IPS DF 4.7 (cell line): Measurements from ENCODE around the gene ZNF746.
"Not testable (repeated sequence)": the region's sequence is repeated elsewhere in the genome, so short reads cannot be mapped to it uniquely, and the experiment has no call there.

Source experiments
- DNase-seq: peaks from one replicate; pipeline ENCODE4 v3.0.0-alpha.2; 2013; ENCODE audit warnings: low spot score; ENCODE audit errors: extremely low read depth

The ZNF746 gene

DNA sequence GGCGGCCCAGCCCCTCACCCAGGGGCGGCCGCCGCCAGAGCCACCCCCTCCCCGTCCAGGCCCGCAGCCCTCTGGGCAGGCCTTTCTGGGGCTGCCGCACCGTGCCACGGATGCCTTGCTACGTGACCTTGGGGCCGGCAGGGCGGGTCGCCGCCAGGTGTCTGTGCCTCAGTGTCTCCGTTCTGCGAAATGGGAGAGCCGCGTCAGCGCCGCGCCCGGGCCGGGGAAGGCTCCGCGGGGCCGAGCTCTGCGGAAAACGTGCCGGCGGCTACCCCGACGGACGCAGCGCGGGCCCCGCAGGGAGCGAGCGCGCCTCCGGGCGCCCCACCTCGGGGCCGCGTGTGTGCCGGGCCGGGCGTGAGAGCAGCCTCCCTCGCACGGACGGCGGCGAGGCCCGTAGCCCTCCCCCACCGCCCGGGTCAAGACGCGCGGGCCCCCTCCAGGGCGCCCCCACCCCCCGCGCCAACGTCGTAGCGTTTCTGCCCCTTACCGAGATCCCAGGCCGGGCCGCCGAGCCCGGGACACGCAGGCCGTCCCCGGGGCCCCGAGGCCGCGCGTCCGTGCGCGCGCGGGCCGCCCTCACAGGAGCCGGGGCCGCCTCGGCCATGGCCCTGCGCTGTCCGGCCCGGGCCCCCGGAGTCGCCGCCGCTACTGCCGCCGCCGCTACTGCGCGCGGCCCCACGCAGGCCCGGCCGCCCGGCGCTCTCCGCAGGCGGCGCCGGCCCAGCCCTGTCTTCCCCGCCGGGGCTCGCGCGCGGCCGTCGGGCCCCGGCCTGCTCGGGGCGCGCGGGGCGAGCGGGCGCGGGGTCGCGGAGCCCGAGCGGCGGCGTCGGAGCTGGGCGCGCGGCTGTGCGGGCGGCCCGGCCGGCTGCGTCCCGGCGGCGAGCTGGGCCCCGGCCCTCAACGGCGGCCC, 37.8 kb downstream of the ZNF746 start:
- DNase-seq, result no peak

GRCh38 chr7:149459201-149459539, 38.4 kb downstream of the ZNF746 start:
- DNase-seq, result no peak

GRCh38 chr7:149458235-149458634, 39.4 kb downstream of the ZNF746 start:
- DNase-seq, result no peak

GRCh38 chr7:149457766-149458165, 39.8 kb downstream of the ZNF746 start:
- DNase-seq, result no peak

GRCh38 chr7:149456506-149457421, 40.8 kb downstream of the ZNF746 start:
- no peak for DNase-seq

DNA sequence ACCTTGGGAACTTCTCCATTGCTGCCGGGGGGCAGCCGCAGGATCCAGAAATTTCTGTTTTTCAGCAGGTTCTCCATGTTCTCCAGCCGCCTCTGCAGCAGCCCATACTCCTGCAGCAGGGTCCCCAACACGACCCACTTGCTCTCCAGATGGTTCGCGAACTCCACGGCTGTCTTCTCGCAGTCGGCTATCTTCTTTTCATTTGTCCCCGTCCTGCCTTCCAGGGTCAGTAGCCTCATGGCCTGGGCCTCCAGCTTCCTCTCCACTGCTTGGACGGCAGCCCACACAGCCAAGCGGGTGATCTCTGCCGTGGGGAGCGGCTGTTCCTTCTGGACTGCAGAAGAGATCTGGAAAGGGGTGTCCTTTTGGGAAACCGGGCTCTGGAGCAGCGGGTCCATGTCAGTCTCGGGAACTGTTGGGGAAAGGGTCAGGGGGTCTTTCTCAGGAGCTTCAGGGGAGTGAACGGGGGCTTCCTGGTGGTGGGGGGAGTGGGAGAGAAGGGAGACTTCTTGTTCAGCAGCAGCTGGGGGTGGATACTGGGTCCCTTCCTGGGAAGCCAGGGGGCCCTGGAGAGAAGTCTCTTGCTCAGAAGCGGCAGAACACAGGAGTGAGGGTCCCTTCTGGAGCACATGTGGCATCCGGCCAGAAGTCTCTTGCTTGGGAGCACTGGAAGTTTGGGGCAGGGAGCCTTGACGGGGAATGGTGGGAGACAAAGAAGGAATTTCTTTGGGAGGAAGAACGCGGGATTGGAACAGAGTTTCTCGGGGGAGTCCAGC, 42.2 kb downstream of the ZNF746 start:
- DNase-seq, result no peak

DNA sequence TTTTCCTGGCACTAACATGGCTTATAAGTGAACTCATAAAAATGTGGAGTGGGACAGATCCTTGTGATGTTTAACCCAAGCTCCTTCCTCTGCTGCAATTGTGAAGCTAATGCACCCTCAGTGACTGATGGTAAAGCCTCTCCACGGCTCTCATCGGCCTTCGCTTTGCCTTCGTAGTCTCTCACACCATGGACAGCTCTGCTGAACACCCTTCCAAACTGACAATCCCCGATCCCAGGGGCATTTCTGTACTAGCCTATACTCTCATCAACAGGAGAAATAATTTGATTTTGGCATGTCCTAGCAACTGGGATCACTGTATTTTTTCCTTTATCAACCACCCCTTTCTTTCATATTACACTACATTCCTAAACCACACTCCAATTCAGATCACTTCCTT, 42.9 kb downstream of the ZNF746 start:
- no peak for DNase-seq

DNA sequence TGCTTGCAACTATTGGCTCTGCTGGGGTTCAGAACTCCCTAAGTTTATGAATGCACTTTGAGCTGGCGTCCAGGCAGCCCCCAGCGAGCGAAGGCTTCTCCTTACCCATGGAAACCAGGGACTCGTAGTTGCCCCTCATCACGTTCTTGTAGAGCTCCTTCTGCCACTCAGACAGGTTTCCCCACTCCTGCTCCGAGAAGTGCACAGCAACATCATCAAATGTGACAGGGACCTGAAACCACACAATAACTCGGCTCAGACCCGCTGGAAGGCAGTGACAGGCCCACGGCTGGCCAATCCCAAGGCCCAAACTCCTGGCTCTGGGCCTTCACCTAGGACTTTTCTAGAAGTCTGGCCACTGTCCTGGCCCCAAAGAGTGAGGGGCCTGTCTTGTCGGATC, 43.6 kb downstream of the ZNF746 start:
- DNase-seq, result no peak

- no peak for DNase-seq
These were observed 46.8 kb downstream of the ZNF746 start for GRCh38 chr7:149450821-149451220.

DNA sequence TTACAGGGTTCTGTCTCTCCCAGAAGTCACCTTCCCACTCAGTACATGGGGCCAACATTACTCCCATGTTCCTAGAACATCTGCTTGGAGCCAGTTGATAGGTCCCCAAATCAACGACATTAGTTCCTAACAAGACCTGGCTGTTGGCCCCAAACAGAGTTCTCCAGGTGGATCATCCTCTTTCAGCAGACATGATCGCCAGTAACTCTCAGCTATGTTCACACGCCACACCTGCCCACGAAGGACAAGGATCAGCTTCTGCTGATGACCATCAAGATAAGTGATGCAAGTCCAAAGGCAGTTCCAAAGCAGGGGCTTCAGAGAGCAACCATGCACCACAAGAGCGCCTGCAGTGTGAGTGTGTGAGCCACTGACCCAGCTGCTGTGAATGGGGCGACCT, 47.7 kb downstream of the ZNF746 start:
- DNase-seq, result no peak

DNA sequence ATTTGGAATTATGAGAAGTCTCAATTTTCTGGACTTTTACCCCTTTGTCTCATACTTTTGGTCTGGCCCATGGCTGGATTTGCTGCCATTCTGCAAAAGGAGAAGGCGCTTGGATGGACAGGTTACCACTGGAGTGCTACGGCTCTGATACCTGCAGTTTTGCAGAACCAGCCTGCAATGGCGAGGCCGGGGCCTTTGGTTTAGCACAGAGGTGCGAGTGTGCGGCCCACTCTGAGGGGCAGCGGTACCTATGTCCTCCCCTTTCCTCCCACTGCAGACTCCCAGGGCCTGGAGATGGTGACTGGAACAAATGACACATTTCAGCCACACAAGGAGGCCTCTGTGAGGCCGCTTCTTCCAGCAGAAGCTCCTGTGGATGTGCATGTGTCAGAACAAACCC, 48.6 kb downstream of the ZNF746 start:
- DNase-seq, result no peak

DNA sequence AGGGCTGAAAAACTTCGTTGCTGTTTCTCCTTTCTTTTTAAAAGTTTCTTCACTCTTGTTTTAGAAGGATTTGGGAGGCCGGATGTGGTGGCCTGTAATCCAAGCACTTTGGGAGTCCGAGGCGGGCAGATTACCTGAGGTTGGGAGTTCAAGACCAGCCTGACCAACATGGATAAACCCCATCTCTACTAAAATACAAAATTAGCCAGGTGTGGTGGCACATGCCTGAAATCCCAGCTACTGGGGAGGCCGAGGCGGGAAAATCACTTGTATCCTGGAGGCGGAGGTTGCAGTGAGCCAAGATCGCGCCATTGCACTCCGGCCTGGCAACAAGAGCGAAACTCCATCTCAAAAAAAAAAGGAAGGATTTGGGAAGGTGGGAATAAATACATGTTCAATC, 51.6 kb downstream of the ZNF746 start:
- not testable (repeated sequence) for DNase-seq

DNA sequence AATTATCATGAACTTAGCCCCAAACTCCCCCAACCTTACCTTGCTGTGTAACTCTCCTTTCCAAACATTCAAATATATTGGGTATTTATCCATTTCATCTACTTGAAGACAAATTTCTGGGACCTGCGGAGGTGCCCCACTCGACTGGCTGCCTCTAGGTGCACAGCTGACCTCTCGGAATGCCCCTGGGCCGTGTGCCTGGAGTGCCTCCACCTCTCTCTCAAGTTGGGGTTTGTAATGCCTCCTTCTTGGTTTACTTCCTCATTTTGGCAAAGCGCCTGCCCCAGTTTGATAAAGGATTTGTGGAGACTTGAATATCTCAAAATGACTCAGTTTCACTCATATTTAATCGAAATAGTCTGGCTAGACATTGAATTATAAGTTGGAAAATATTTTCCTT, 53.3 kb downstream of the ZNF746 start:
- no peak for DNase-seq

DNA sequence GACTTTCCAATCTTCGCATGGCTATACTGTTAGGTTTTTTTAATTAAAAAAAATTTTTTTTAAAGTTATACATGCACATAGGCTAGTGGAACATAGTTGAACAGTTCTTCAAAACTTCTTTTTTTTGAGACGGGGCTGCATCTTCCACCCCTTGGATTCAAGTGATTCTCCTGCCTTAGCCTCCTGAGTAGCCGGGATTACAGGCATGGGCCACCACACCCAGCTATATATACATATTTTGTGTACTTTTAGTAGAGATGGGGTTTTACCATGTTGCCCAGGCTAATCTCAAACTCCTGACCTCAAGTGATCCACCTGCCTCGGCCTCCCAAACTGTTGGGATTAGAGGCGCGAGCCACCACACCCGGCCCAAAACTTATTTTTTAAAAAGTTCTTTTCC, 54.1 kb downstream of the ZNF746 start:
- no peak for DNase-seq

GRCh38 chr7:149442924-149443323, 54.7 kb downstream of the ZNF746 start:
- no peak for DNase-seq

- DNase-seq, result no peak
These were observed 57.4 kb downstream of the ZNF746 start for GRCh38 chr7:149440222-149440621.

- DNase-seq, result no peak
These were observed 61.3 kb downstream of the ZNF746 start for GRCh38 chr7:149436358-149436757.

GRCh38 chr7:149433124-149433523, 64.5 kb downstream of the ZNF746 start:
- no peak for DNase-seq

DNA sequence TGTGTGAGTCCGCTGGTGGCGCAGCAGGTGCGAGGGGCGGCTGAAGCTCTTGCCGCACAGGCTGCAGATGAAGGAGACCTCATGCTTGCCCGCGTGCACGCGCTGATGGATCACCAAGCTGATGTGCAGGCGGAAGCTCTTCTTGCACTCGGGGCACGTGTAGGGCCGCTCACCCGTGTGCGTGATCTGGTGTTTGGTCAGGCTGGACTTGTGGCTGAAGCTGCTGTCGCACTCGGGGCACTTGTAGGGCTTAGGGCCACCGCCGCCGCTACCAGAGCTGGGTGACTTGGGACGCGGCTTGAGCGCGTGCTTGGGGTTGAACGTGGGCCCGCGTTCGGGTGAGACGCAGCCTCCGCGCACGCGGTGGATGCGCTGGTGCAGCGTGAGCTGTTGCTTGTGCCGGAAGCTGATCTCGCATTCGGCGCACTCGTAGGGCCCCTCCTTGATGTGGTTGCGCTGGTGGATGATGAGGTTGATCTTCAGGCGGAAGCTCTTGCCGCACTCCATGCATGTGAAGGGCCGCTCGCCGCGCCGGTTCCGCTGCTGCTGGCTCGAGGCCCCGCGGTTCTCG, 65.4 kb downstream of the ZNF746 start:
- no peak for DNase-seq

GRCh38 chr7:149431486-149432120, 66.0 kb downstream of the ZNF746 start:
- DNase-seq, result no peak

- no peak for DNase-seq
These were observed 67.4 kb downstream of the ZNF746 start for GRCh38 chr7:149430192-149430591.
